Dermis blood vessel endothelial cell (primary cell): ENCODE data around the gene ALPI. TPM values are rescaled to one million over a fixed set of nuclear protein-coding genes. Genes with fewer than 3 reads are reported as not detected.

Experiments used
- DNase-seq: peaks from one replicate; pipeline ENCODE4 v3.0.0; 2010
- total RNA-seq: library from RNA; depleted of rRNA; stranded (reverse); fragments of >200 nt; gene quantifications from 2 replicates; pipeline ENCODE4 v1.2.3, GENCODE V29; 2014

The ALPI gene
- total RNA-seq, 1 donor from 2014 or later = not detected

DNA sequence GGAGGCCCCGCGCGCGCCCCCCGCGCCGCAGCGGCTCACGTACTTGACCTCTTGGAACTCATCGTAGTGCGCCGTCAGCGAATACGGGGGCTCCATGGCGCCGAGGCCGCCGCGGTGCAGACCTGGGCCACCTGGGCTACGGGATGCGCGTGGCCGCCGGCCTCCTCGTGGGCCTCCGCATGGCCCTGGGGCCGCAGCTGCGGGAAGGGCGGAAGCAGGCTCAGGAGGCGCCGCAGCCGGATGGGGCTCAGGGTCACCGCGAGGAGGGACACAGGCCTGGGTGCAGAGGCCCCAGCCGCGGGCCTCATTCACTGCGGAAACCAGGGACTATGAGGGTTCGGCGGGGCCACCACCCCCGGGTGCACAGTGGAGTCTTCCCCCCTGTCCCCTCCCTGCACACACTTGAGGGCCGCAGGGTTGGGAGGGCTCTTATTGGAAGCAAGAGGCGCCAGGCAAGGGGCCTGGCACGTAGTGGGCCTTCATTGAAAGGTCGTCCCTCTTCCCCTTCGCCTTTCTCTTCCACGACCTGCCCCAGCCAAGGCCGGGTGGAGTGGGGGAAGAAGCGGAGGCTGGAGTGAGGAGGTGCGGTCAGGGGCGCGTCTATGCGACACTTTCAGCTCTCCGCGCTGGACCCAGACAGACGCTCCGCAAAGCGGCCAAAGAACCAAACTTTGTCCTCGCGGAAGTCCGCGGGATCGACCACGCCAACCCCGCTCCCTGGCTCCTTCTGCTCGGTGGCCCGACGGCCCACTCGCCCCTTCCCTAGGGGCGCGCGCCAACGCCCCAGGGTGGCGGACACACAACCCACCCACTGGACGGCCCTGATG, 30.8 kb downstream of the ALPI start:
- no peak for DNase-seq

DNA sequence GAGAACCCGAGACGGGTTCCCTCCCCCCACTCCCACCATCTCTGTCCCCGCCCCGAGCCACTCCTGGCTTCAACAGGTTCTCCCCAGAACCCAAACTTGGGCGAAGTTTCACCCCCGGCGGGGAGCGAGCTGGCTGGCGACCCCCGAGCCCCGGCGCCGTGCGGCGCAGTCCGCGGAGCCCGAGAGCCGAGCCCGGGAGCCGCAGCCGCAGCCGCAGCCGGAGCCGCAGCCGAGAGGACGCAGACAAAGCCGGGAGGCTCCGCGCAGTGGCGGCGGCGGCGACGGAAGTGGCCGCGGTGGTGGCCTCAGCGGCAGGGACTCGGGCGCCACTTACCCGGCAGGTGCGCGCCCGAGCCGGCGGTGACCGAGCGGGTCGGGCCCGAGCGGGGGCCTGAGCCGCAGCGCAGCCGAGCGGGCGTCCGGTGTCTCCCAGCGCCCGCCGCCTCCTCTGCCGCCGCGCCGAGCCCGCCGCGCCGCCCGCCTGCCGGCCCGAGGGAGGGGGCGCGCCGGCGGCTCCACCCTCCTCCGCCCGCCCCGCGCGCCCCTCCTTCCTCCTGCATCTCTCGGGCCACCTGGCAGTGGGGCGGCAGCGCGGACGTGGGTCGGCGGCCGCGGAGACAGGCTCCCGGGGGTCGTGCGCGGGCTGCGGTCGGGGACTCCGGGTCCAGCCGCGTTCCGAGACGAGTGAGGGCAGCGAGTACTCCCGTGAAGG, 31.6 kb downstream of the ALPI start, which contains the start of gene ECEL1:
Gene ECEL1, minus strand, starts transcription at position 450 of the 712 bp plus-strand sequence. CDS start 1,181 bp downstream, outside the sequence.
- no peak for DNase-seq

DNA sequence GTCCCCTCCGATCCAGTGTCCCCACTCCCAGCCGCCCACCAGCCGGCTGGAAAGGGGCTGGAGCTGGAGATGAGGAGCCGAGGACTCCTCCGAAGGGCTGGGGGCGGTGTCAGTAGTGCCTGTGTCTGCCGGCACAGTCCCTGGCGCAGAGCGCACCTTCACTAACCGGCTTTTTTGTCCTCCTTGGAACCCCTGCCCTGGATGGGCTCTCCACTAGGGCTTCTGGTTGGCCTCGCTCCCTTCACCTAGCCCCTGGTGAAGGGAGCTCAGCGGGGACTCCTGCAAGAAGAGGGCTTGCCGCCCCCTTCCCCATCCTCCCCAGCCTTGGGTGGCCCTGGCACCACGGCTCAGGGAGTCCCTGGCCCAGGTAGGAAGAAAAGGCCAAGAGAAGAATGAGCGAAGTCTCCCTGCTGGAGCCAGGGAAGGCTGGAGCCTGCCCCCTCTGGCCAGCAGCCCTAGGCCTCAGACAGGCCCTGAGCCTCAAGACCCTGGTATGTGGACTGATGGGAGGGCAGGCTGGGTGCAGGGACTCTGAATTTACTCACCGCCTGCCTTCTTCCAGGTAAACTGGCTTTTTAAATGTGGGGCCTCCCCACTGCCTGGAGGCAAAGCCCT, 32.3 kb downstream of the ALPI start:
- DNase-seq = no peak

DNA sequence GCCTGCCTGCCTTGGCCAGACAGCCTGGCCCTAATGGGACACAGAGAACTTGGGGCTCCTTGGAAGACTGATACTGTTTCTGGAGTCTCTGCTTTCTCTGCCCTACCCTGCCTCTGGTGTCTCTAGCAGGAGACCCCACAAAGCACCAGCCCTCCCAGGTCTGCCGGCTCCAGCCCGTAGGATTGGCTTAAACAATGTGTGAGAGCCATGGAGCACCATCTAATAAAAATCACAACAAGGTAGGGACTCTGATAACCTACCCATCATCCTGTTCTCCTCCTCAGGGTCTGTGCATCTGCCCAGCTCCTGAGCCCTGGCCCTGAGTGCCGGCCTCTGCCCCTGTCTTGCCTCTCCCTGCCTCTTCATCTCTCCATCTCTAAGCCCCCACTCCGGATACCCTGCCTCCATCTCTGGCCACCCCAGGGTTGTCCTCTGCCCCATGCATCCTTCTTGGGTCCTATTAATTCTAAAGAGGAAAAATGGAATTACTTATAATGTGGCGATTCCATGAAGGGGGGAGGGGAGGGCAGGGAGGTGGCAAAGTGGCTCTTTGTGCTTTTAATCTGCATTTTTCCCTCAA, 32.9 kb downstream of the ALPI start:
- DNase-seq = no peak

DNA sequence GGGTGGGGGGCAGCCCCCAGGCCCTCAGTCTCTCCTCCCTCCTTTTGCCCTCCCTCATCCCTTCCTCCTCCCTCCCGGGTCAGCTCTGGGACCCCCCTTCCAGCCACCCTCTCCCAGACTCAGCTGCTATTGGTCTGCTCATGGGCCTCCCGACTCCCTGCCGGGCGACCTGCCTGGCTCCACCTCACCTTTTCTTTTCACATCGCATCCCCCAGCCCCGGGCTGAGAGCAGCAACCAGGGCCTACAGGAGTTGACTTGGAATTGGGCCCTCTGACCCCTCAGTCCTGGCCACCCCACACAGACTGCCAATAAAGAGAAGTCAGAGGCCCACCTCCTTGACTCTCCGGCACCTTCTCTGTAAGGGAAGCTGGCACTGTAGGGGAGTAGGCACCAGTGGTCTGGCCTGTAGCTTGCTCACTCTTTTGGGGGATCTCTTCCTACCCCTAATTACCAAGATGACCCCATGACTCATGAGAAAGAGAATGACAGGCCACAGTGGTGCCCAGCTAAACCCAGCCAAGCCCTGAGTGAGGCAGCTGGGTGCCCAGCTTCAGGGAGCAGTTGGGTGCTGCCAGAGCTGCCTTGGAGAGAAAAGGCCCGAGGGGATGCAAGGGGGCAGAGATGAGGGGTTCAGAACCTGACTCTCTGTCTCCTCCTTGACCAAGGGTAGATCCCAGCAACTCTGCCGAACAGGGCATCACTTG, 33.7 kb downstream of the ALPI start:
- no peak for DNase-seq

DNA sequence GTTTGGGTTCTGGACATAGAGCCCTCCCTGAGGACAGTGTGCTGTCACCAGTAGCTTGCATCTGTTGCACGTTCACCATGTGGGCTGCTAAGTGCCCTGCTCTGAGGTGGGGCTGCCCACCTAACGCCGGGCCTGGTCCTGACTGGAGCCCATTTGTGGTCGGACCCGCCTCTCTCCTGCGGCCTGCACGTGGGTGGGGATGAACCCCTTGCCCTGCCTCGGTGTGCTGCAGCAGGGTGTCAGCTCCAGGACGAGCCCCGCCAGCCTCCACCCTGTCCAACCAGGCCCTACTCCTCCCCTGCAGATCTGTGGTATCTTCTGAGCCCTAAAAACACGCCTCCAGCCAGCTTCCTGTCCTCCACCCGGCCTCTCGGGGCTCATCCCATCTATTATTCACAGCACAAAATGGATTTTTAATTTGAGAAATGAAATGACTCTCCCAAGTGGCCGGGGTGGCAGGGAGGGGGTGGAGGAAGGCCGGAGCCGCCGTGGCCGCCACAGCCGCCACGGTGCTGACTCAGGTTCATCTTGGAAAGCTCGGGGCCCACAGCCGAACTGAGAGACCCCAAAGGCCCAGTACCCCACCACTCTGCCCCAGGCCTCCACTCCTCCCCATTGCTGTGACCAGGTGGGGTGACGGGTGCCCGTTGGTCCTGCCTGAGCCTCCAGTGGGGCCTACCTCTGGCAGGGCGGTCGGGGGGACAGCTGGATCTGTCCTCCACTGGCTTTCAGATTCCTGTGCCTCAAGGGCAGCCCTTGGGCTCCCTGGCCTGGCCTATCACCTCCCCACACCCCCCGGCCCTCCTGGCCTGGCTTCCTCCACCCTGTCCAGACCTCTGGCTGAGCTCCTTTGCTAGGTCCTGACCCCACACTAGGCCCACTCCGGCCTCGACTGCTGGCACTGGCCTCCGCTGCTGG, 34.5 kb downstream of the ALPI start:
- DNase-seq = no peak

DNA sequence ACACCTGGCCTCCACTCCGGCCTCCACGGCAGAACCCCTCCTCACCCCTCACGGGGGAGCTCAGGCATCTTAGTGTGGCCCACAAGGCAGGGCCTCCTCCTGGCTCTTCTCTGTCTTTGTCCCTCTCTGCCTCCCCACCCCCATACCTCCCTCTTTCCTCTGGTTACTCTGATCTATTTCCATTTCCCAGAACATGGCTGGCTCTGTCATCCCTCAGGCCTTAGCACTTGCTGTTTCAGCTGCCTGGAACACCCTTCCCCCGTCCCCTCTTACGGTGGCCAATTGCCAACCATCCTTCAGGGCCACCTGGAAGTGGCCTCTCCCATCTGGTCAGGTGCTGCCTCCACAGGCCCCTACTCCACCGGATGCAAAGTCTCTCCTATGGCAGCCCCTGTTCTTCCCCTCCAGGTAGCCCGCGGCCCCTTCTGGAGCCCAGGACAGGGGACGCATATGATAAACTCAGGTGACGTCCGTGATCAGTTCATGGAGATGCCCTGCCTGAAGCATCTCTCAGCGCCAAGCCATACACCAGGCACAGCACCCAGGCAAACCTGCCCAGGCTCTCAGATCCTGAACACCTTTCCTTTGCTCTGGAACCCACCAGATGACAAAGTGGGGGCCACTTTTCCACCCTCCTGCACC, 35.3 kb downstream of the ALPI start:
- no peak for DNase-seq

DNA sequence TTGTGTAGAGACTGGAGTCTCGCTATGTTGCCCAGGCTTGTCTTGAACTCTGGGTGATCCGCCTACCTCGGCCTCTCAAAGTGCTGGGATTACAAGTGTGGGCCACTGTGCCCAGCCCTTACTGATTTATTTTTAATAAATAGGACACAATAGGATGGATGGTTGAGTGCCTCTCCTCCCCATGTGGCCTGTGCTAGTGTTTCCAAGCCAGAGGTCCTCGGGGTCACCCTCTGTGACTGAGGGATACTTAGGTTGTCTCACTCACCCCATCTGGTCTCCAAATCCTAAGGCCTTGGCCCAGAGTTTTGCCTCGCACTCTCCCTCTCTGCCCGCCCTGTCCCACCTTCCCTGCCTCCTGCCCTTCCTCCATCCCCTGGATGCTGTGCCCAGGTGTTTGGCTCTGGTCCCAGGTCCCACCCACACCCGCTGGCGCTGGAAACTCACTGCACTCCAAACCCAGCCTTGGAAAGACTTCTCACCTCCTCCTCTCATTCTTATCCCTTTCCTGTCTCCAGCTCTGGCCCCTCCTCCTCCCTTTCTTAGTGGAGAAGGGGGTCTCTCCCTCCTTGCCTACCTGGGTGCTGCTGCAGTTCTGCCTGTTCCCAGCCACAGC, 36.4 kb downstream of the ALPI start:
- no peak for DNase-seq

DNA sequence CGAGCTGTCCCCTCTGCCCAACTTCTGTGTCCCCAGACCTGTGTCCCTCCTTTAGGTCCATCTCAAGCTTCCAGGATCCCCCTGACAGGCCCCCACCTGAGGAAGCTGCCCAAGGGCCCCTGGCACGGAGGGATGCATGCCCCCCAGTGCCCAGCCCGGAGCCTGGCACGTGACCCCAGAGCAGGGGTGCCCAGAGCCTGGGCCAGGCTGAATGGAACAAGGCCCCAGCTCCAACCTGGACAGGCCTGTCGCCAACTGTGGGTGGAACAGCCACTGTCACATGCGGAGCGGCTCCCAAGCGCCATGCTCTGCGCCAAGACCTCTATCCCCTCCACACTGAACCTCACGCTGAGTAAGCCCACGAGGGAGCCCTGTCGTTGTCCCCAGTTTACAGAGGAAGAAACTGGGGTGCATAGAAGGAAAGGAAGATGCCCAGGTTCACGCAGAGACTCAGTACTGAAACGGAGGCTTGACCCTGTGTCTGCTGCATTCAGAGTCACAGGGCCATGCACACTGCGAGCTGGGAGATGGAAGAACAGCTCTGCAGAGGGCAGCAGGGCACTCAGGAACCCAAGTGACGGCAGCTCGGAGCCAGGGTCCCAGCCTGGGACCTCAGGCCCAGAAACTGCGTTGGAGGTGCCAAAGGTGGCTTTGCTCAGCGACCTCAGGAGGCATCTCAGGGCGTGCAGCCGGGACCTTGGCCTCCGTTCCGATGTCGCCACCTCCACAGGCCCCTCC, 37.2 kb downstream of the ALPI start:
- DNase-seq = no peak

DNA sequence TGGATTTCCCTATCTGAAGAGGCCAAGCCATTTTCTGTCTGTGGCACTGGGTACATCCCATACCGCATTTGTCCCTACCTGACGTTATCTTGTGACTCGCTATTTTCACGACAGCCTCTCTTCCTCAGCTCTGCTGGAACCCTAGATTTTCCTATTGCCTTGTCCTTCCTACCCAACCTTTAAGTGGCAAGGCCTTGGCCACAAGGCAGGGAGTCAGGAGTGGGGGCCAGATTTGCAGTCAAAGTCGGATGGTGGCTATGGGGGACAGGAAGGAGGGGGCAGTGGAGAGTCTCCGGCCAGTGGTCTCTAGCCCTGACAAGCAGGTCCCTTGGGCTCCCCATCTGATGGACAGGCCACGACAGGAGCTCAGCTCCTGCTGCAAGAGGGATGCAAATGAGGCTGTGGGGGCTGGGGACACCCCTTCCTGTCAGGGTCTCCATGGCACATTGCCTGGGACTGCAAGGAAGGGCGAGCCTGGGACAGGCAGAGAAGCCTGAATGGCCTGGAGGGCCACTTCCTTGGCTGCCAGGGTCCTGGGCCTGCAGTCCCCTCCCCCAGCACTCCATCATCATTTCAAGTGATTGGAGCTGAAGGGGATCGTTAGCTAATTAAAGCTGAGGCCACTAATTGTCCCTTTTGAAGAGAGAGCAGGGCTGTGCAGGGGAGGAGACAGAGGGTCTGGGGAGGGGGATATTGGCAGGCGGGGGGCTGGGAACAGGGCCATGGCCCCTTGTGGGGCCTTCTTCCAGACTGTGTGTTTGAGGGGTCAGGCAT, 37.9 kb downstream of the ALPI start:
- DNase-seq = no peak

DNA sequence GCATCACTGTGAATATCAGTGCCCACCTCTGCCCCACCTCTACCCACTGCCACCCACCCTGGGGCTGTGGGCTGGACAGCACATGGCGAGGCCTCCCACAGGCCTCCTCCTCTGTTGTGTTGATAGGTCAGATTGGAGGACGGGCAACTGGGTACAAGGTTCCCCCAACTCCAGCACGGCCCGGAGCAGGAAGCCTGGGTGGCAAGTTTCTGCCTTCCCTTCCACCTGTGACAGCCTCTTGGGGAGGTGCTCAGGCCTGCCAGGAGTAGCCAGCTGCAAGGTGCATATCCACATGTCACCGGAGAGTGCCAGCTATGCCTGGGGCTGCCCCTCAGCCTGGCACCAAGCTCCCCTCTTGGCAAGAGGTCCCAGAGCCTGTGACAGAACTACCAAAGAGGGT, 38.6 kb downstream of the ALPI start:
- no peak for DNase-seq

DNA sequence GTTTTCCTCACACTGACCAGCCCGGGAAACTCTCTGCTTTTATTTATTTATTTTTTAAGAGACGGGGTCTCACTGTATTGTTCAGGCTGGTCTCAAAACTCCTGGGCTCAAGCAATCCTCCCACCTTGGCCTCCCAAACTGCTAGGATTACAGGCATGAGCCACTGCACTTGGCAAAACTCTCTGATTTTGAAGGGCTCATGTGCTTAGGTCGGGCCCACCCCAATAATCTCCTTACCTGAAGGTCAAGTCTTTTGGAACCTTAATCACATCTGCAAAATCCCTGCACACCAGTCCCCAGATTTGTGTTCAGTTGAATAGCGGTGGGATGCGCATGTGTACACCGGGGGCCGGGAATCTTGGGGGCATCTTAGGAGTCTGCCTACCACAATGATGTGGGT, 39.3 kb downstream of the ALPI start:
- no peak for DNase-seq

DNA sequence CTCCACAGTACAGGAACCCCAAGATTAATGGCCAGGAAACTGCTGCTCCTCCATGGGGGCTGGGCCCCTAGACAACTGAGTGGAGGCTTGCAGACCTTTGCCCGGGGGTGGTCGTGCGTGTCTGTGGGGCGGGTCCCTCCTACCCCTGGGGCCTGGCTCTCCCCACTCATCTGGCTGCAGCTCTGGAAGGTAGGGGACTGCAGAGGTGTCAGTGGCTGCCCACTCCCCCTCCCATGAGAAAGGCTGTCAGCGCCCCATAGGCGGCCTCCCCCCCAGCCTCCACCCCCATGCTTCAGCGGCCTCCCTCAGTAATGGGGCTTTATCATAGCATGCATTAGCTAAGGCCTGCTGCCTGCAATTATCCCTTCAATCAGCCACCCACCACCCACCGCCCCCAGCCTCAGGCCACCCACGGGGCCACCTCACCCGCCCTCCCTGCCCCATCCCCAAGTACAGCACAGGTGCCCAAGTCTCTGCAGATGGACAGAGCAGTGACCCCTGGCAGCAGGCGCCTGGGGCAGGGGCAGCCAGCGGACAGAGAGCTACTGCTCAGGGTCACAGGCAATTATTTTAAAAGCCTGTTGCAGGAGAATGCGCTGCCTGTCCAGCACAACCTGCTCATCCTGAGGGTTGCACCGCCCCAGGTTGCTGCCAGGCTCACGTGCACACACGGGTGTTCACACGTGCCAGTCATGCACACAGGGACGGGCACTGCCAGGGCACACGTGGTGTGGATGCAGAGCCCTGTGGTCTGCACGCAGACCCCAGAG, 40.7 kb downstream of the ALPI start:
- no peak for DNase-seq

DNA sequence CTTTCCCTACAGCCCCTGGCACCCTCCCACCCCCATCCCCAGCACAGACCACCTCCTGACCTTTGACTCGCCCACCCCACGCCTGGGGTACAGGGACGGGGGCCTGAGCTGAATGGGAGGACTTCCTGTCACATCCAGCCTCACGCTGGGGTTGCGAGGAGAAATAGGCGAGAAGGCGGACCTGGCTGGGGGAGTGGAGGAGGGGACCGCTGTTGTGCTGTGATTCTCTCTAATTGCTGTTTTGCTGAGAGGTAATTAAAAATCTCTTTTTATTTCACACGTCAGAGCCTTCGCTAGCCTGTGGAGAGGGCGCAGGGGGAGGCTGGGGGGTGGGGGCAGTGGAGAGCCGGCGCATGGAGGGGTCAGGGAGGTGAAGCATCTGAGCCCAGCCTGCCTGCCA, 41.4 kb downstream of the ALPI start:
- no peak for DNase-seq

DNA sequence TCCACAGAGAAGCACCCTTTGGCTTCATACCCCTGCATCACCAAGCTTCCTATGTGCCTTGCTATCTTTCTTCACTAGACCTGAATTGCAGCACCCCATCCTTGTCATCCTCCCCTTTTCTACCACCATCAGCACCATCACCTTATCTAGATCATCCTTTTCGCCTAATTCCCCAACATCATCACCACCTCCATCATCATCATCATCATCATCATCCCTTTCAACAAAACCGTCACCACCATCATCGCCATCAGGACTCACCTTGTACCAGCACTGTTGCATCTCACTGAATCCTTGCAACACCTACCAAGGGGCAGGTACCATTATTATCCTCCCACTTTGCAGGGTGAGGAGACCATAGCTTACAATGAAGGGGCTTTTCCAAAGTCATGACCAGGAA, 42.5 kb downstream of the ALPI start:
- DNase-seq = no peak

DNA sequence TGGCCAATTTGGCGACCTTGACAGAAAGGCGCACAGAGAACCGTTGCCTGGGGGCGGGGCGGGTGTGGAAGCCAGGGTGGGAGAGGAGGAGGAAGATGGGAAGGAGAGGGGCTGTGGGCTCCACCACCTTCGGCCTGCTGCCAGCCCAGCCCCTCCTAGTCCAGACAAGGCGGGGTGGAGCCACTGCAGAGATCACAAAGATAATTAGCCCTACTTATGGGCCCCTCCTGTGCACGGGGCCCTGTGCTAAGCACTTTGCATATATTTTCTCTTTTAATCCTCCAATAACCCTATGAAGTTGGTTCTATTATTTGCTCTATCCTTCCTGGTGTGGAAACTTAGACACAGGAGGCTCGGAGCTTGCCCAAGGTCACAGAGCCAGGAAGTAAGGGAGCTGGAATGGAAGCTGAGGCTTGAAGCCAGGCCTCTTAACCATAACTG, 45.4 kb downstream of the ALPI start:
- no peak for DNase-seq

DNA sequence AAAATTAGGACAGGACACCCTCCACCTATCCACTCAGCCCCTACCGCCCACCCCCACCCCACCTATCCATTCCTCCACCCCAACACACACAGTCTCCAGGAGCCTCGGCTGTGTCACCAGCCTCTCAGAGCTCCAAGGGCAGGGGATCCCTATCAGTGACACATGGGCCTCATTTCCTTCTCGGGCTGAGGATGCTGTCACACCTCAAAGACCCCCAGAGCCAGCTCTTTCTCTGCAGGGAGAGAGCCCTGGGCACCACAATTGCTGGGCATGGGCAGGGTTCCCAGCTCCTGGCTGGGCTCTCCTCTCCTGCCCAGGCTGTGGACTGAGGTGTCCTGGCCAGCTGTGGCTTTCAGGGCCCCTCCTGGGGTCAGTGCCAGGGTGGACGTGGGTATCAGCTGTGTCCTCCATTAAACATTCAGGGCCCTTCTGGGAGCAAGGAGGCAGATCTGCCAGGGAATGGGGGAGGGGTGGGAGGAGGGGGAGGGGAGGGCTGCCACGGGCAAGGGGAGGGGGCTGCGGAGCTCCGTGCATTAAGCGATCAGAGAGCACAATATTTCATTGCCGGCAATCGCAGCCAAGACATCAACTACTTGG, 45.9 kb downstream of the ALPI start:
- no peak for DNase-seq

DNA sequence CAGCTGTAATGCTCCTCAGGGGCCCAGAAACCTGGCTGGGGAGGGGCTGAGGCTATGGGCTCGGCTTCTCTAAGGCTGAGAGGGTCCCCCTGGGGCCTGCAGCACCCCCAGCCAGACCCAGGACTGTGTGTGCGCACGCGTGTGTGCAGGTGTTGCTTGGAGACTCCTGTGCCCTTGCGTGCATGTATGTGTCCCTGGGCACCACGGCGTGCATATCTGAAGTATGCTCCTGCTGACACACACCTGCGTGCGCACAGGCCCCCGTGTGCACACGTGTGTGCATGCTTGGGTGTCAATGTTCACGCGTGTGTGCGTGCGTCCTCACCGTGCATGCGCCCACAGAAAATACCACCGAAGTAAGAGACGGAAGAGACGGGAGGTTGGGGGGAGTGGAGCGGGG, 46.6 kb downstream of the ALPI start:
- DNase-seq = no peak
